ENCODE results near the gene TSC2. TPM values are rescaled to one million over a fixed set of nuclear protein-coding genes. Genes with fewer than 3 reads are reported as not detected.

Gene TSC2
- total and polyA plus RNA-seq, 3 experiments from 2014 or later = 46.4 to 86.3 (median 79.3) TPM

DNA sequence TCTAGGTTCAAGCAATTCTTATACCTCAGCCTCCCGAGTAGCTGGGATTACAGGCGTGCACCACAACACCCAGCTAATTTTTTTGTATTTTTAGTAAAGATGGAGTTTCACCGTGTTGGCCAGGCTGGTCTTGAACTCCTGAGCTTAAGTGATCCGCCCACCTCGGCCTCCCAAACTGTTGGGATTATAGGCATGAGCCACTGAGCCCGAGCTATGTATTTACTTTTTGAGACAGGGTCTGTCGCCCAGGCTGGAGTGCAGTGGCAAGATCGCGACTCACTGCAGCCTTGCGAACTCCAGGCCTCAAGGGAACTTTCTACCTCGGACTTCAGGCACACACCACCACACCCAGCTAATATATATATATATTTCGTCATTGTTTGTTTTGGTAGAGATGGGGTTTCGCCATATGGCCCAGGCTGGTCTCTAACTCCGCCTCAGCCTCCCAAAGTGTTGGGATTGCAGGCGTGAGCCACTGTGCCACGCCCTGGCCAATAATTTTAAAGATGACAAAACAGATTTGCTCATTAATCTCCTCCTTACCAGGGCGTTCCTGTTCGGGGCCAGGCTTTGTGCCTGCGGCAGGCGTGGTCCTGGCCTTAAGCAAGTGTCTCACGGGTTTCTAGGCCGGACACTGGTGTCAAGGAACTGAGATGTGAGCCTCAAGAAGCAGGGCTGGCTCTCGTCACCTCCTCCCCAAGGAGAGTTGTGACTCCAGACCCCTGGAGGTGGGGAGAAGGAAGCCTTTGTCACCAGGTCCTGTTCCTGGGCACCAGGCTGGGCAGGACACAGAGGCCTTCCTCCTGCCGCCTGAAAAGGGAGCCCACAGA lies 32.5 kb upstream of the TSC2 start:
- Histone ChIP-seq H3K27me3 (ENCODE audit: insufficient read depth, low read length, poor library complexity, severe bottlenecking) (peaks cover 11% of the 10 kb centered on the region), H3K9me3 (ENCODE audit: low read length) (no peaks in the 10 kb centered on the region), H3K36me3 (ENCODE audit: insufficient read depth, low read length) (no peaks in the 10 kb centered on the region), H3K27ac (ENCODE audit: low read depth, low read length) (no peak overlapping the region), H3K4me3 (ENCODE audit: low read length) (no peak overlapping the region), H3K4me1 (ENCODE audit: insufficient read depth, low read length) (peaks cover 10% of the 10 kb centered on the region)
- CTCF ChIA-PET = interaction anchor here (1.1 to 2.0 kb wide), 3 partner anchors 11 to 125 kb away, joined by 3 to 12 read pairs (median 3); partner anchors contain the start of genes NTHL1 and TSC2
- peaks cover 2% of the 10 kb centered on the region in 3 donors for H3K4me1 Mint-ChIP-seq
- no peaks in the 10 kb centered on the region for H3K36me3 Mint-ChIP-seq
- no peak overlapping the region for H3K27ac Mint-ChIP-seq
- peaks cover 8 to 11% of the 10 kb centered on the region in 2 donors for H3K27me3 Mint-ChIP-seq
- DNase-seq = no peak
- POLR2A ChIA-PET = no interaction called here
- no peak overlapping the region for H3K4me3 Mint-ChIP-seq
- H3K9me3 Mint-ChIP-seq = no peaks in the 10 kb centered on the region

DNA sequence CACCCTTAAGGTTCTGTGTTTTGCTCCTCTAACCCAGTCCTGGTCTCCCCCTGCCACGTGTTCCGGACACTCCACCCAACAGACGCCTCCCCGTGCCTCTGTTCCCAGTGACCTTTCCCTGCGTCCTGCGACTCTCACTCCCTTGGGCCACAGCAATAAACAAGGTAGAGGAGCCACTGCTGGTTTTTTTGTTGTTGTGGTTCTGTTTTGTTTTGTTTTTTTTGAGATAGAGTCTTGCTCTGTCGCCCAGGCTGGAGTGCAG lies 31.9 kb upstream of the TSC2 start:
- Mint-ChIP-seq H3K9me3 (no peaks in the 10 kb centered on the region), H3K36me3 (no peaks in the 10 kb centered on the region), H3K4me1 (peaks cover 0 to 4% (median 0%) of the 10 kb centered on the region in 3 donors), H3K27me3 (peaks cover 12 to 16% of the 10 kb centered on the region in 2 donors), H3K4me3 (no peak overlapping the region), H3K27ac (no peak overlapping the region)
- DNase-seq = no peak
- Histone ChIP-seq H3K27me3 (ENCODE audit: insufficient read depth, low read length, poor library complexity, severe bottlenecking) (peaks cover 11% of the 10 kb centered on the region), H3K27ac (ENCODE audit: low read depth, low read length) (no peak overlapping the region), H3K4me3 (ENCODE audit: low read length) (no peak overlapping the region), H3K9me3 (ENCODE audit: low read length) (no peaks in the 10 kb centered on the region), H3K36me3 (ENCODE audit: insufficient read depth, low read length) (no peaks in the 10 kb centered on the region), H3K4me1 (ENCODE audit: insufficient read depth, low read length) (peaks cover 5% of the 10 kb centered on the region)
- CTCF ChIA-PET = interaction anchor here (0.7 to 2.0 kb wide), 5 partner anchors 12 to 124 kb away, joined by 3 to 12 read pairs (median 3); no protein-coding TSS in a partner anchor
- POLR2A ChIA-PET = no interaction called here

DNA sequence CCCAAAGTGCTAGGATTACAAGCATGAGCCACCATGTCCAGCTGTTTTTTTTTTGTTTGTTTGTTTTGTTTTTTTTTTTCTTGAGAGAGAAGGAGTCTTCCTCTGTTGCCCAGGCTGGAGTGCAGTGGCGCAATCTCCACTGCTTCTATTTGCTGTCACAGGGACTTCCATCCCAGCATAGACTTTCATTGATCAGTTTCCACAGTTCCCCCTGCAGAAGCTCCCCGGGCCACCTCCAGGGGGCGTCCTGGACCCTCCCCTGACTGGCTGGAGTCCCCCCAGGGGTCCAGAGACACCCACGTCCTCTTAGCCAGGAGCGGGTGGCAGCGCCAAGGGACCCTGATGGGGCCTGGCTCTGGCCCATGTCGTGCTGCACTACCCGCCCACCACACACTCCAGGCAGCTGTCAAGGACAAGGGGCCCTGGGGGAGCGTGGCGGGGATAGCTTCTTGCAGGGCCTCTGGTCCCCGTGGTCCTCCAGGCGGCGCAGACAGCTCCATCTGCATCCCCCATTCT lies 31.3 kb upstream of the TSC2 start:
- ChIA-PET CTCF (interaction anchor here (0.7 to 2.0 kb wide), 4 partner anchors 13 to 124 kb away, joined by 3 to 12 read pairs (median 3); no protein-coding TSS in a partner anchor), POLR2A (no interaction called here)
- H3K36me3 ChIP-seq (ENCODE audit: insufficient read depth, low read length) = no peaks in the 10 kb centered on the region
- H3K4me1 ChIP-seq (ENCODE audit: insufficient read depth, low read length) = peaks cover 5% of the 10 kb centered on the region
- no peak overlapping the region for H3K27ac ChIP-seq (ENCODE audit: low read depth, low read length)
- Mint-ChIP-seq H3K36me3 (no peaks in the 10 kb centered on the region), H3K4me1 (peaks cover 0 to 5% (median 0%) of the 10 kb centered on the region in 3 donors), H3K4me3 (no peak overlapping the region), H3K27me3 (peaks cover 14 to 22% of the 10 kb centered on the region in 2 donors), H3K27ac (peak overlapping the region in 2 of 8 donors; percentile 23 to 43), H3K9me3 (no peaks in the 10 kb centered on the region)
- no peak overlapping the region for H3K4me3 ChIP-seq (ENCODE audit: low read length)
- H3K27me3 ChIP-seq (ENCODE audit: insufficient read depth, low read length, poor library complexity, severe bottlenecking) = peaks cover 11% of the 10 kb centered on the region
- H3K9me3 ChIP-seq (ENCODE audit: low read length) = no peaks in the 10 kb centered on the region
- DNase-seq = no peak

DNA sequence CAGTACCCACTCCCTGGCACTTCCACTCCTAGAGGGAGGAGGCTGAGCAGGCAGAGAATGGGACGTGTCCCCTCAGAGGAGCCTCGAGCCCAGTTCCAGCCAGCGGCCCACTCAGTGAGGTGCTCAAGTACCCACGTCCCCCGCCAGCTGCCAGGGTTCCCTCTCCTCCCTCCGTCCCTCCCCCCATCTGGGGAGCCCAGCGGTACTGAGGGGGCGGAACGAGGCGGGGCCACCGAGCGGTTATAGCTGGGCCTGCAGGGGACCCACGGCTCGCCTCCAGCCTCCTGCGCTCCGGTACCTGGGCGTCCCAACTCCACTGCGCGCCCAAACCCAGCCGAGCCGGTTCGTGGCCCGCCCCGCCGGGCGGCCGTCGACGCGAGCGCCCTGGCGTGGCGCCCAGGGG lies 28.3 kb upstream of the TSC2 start, which contains the start of gene NPW:
Gene NPW (plus strand): TSS at position 268 of the 403 bp plus-strand sequence.
- H3K27me3 Mint-ChIP-seq = peaks cover 22 to 31% of the 10 kb centered on the region in 2 donors
- peak within 1 kb of the TSS in 1 of 7 donors; percentile 12 for H3K4me3 Mint-ChIP-seq
- H3K27me3 ChIP-seq (ENCODE audit: insufficient read depth, low read length, poor library complexity, severe bottlenecking) = peaks cover 15% of the 10 kb centered on the region
- H3K9me3 Mint-ChIP-seq = no peaks in the 10 kb centered on the region
- no peaks in the 10 kb centered on the region for H3K36me3 ChIP-seq (ENCODE audit: insufficient read depth, low read length)
- POLR2A ChIA-PET = interaction anchor here (1.5 kb wide), 1 partner anchor 136 kb away, joined by 6 read pairs; the partner anchor contains the start of gene TRAF7
- peaks cover 6 to 19% (median 12%) of the 10 kb centered on the region in 3 donors for H3K4me1 Mint-ChIP-seq
- H3K4me3 ChIP-seq (ENCODE audit: low read length) = no peak within 1 kb of the TSS
- CTCF ChIA-PET = interaction anchor here (0.8 to 1.6 kb wide), 2 partner anchors 121 to 128 kb away, joined by 3 to 7 read pairs; no protein-coding TSS in a partner anchor
- H3K27ac ChIP-seq (ENCODE audit: low read depth, low read length) = no peak within 1 kb of the TSS
- H3K9me3 ChIP-seq (ENCODE audit: low read length) = no peaks in the 10 kb centered on the region
- DNase-seq = no peak
- no peaks in the 10 kb centered on the region for H3K36me3 Mint-ChIP-seq
- peak within 1 kb of the TSS in 1 of 8 donors; percentile 53 for H3K27ac Mint-ChIP-seq
- H3K4me1 ChIP-seq (ENCODE audit: insufficient read depth, low read length) = peaks cover 23% of the 10 kb centered on the region

DNA sequence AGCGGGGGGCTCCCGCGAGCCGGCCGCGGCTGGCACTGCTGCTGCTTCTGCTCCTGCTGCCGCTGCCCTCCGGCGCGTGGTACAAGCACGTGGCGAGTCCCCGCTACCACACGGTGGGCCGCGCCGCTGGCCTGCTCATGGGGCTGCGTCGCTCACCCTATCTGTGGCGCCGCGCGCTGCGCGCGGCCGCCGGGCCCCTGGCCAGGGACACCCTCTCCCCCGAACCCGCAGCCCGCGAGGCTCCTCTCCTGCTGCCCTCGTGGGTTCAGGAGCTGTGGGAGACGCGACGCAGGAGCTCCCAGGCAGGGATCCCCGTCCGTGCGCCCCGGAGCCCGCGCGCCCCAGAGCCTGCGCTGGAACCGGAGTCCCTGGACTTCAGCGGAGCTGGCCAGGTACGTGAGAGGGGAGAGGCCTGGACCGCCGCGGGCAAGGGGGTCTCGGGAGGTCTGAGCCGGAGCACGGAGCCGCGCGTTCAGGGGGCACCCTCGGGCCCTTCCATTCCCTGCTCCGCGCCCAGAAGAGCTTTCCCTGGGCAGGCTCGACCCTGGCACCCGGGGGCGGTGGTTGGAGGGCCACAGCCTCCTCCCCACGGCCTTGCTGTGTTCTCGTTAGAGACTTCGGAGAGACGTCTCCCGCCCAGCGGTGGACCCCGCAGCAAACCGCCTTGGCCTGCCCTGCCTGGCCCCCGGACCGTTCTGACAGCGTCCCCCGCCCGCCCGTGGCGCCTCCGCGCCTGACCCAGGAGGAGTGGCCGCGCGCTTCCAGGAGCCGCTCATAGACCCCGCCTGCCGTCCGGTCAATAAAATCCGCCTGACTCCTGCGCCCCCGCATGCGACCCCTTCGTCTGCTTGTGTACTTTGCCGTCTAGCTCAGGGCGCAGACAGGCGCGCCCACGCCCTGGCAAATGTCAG lies 27.6 kb upstream of the TSC2 start:
- ChIA-PET POLR2A (interaction anchor here (1.5 kb wide), 1 partner anchor 135 kb away, joined by 6 read pairs; the partner anchor contains the start of gene TRAF7), CTCF (interaction anchor here (0.8 to 6.2 kb wide), 4 partner anchors 120 to 134 kb away, joined by 3 to 78 read pairs (median 16); partner anchors contain the start of gene TRAF7)
- Histone ChIP-seq H3K36me3 (ENCODE audit: insufficient read depth, low read length) (no peaks in the 10 kb centered on the region), H3K9me3 (ENCODE audit: low read length) (no peaks in the 10 kb centered on the region), H3K27me3 (ENCODE audit: insufficient read depth, low read length, poor library complexity, severe bottlenecking) (peaks cover 15% of the 10 kb centered on the region), H3K4me1 (ENCODE audit: insufficient read depth, low read length) (peaks cover 23% of the 10 kb centered on the region), H3K4me3 (ENCODE audit: low read length) (no peak overlapping the region), H3K27ac (ENCODE audit: low read depth, low read length) (no peak overlapping the region)
- Mint-ChIP-seq H3K4me1 (peaks cover 6 to 19% (median 12%) of the 10 kb centered on the region in 3 donors), H3K27me3 (peaks cover 22 to 31% of the 10 kb centered on the region in 2 donors), H3K36me3 (no peaks in the 10 kb centered on the region), H3K9me3 (no peaks in the 10 kb centered on the region), H3K4me3 (peak overlapping the region in 1 of 7 donors; percentile 12), H3K27ac (no peak overlapping the region)
- DNase-seq = no peak

DNA sequence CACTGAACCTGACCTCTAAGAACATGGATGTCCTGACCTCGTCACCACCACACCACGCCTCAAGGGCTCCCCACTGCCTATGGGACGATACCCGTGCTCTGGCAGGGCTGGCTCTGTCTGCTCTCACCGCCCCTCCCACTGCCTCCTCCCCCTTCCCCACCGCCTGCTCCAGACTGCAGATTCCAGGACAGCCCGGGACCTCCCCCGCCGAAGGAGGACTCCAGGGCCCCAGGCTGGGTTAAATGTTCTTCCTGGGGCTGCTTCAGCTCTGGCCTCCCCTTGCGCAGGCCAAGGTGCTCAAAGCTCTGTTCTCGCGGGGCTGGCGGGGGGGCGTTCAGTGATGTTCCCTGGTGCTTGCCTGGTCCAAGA lies 25.1 kb upstream of the TSC2 start:
- no peaks in the 10 kb centered on the region for H3K9me3 Mint-ChIP-seq
- H3K4me3 ChIP-seq (ENCODE audit: low read length) = peak overlapping the region; percentile 50
- H3K27me3 ChIP-seq (ENCODE audit: insufficient read depth, low read length, poor library complexity, severe bottlenecking) = peaks cover 15% of the 10 kb centered on the region
- no peak for DNase-seq
- no peaks in the 10 kb centered on the region for H3K36me3 Mint-ChIP-seq
- peaks cover 10 to 29% (median 17%) of the 10 kb centered on the region in 3 donors for H3K4me1 Mint-ChIP-seq
- peaks cover 31% of the 10 kb centered on the region for H3K4me1 ChIP-seq (ENCODE audit: insufficient read depth, low read length)
- ChIA-PET POLR2A (interaction anchor here (0.6 to 1.8 kb wide), 8 partner anchors 25 to 407 kb away, joined by 3 to 8 read pairs (median 4); partner anchors contain the start of genes NTHL1, RPS2, TRAF7 and TSC2), CTCF (interaction anchor here (0.9 to 6.2 kb wide), 13 partner anchors 10 to 131 kb away, joined by 3 to 78 read pairs (median 3); partner anchors contain the start of genes NTHL1, TRAF7 and TSC2)
- no peaks in the 10 kb centered on the region for H3K36me3 ChIP-seq (ENCODE audit: insufficient read depth, low read length)
- peak overlapping the region in 2 of 8 donors; percentile 73 to 86 for H3K27ac Mint-ChIP-seq
- peaks cover 22 to 31% of the 10 kb centered on the region in 2 donors for H3K27me3 Mint-ChIP-seq
- peak overlapping the region; percentile 25 for H3K27ac ChIP-seq (ENCODE audit: low read depth, low read length)
- no peaks in the 10 kb centered on the region for H3K9me3 ChIP-seq (ENCODE audit: low read length)
- H3K4me3 Mint-ChIP-seq = peak overlapping the region; percentile 56 to 91 (median 66)

All from CD8-positive, alpha-beta memory T cell (primary cell).